CD4-positive, alpha-beta T cell treated with Interleukin-21 for 1 hour (primary cell): Measurements from ENCODE around the gene NDUFC2.
"Not testable (repeated sequence)": the region's sequence is repeated elsewhere in the genome, so short reads cannot be mapped to it uniquely, and the experiment has no call there.

ENCODE experiments used
- DNase-seq: peaks from one replicate; pipeline ENCODE4 v3.0.0-alpha.2; 2020

Gene NDUFC2

GRCh38 chr11:78078218-78079167 lies 1.2 kb downstream of the NDUFC2 start:
- no peak for DNase-seq

GRCh38 chr11:78077592-78077991 lies 2.1 kb downstream of the NDUFC2 start:
- not testable (repeated sequence) for DNase-seq

GRCh38 chr11:78076733-78077403 lies 2.8 kb downstream of the NDUFC2 start:
- DNase-seq = no peak

GRCh38 chr11:78074756-78075155 lies 4.9 kb downstream of the NDUFC2 start:
- DNase-seq = no peak

- no peak for DNase-seq
These were observed 7.2 kb downstream of the NDUFC2 start for GRCh38 chr11:78072455-78072854.

GRCh38 chr11:78071717-78072116 lies 7.9 kb downstream of the NDUFC2 start:
- DNase-seq = no peak

- DNase-seq = no peak
These were observed 9.0 kb downstream of the NDUFC2 start for GRCh38 chr11:78070621-78071020.

GRCh38 chr11:78069465-78069864 lies 10.2 kb downstream of the NDUFC2 start:
- no peak for DNase-seq

- no peak for DNase-seq
These were observed 12.0 kb downstream of the NDUFC2 start for GRCh38 chr11:78067704-78068103.

- DNase-seq = no peak
These were observed 13.2 kb downstream of the NDUFC2 start for GRCh38 chr11:78066471-78066870.

GRCh38 chr11:78065203-78065602 lies 14.5 kb downstream of the NDUFC2 start:
- DNase-seq = no peak

- DNase-seq = no peak
These were observed 16.1 kb downstream of the NDUFC2 start, which contains the start of gene THRSP for GRCh38 chr11:78063440-78064181. TSS of gene THRSP (plus strand) at chr11:78063861. CDS start at chr11:78063882, 21 bp downstream.

- no peak for DNase-seq
These were observed 17.0 kb downstream of the NDUFC2 start for GRCh38 chr11:78062671-78063070.

GRCh38 chr11:78061921-78062311 lies 17.7 kb downstream of the NDUFC2 start:
- no peak for DNase-seq

GRCh38 chr11:78061088-78061920 lies 18.4 kb downstream of the NDUFC2 start:
- DNase-seq = no peak

- DNase-seq = no peak
These were observed 19.1 kb downstream of the NDUFC2 start for GRCh38 chr11:78060533-78060932.

- not testable (repeated sequence) for DNase-seq
These were observed 19.8 kb downstream of the NDUFC2 start for GRCh38 chr11:78059749-78060328.

GRCh38 chr11:78057462-78058055 lies 22.1 kb downstream of the NDUFC2 start:
- no peak for DNase-seq

GRCh38 chr11:78056093-78056492 lies 23.6 kb downstream of the NDUFC2 start:
- DNase-seq = no peak

- no peak for DNase-seq
These were observed 24.7 kb downstream of the NDUFC2 start for GRCh38 chr11:78054971-78055370.
